Mesenchymal stem cell (in vitro differentiated cells and primary cell): ENCODE measurements around the gene CDADC1.
A peak's percentile ranks its signal among the peaks of the same experiment; 100 is the strongest.

Experiments
- DNase-seq: peaks from one replicate; pipeline ENCODE4 v3.0.0-alpha.2; 2013
- H2AFZ ChIP-seq: one replicate; pipeline ENCODE4 v1.6.1; 2013; ENCODE audit warnings: low read depth, mild to moderate bottlenecking, control low read depth, inconsistent platforms, low read length, moderate library complexity
- H2AK5ac ChIP-seq: 2 replicates; pipeline ENCODE4 v1.6.1; 2013; ENCODE audit warnings: low read length, moderate library complexity, mild to moderate bottlenecking, inconsistent platforms; ENCODE audit not compliant: severe bottlenecking
- H2BK120ac ChIP-seq: one replicate; pipeline ENCODE4 v1.6.1; 2013; ENCODE audit warnings: low read depth, mild to moderate bottlenecking, inconsistent platforms, low read length, moderate library complexity
- H2BK12ac ChIP-seq, 2 experiments: one replicate each; pipeline ENCODE4 v1.6.1; 2013; ENCODE audit warnings: inconsistent platforms in 2 of 2, low read length in 2 of 2, mild to moderate bottlenecking in 2 of 2, moderate library complexity in 2 of 2, control low read depth in 1 of 2
- H2BK15ac ChIP-seq: one replicate; pipeline ENCODE4 v1.6.1; 2013; ENCODE audit warnings: mild to moderate bottlenecking, low read depth, inconsistent platforms; ENCODE audit not compliant: poor library complexity, severe bottlenecking
- H2BK5ac ChIP-seq: 2 replicates; pipeline ENCODE4 v1.6.1; 2013; ENCODE audit warnings: low read depth, mild to moderate bottlenecking, low read length, control low read depth, inconsistent platforms; ENCODE audit not compliant: poor library complexity, severe bottlenecking
- H3K14ac ChIP-seq, 2 experiments: one replicate each; pipeline ENCODE4 v1.6.1; 2013; ENCODE audit warnings: inconsistent platforms in 2 of 2, low read length in 2 of 2, control low read depth in 1 of 2, mild to moderate bottlenecking in 1 of 2, moderate library complexity in 1 of 2
- H3K18ac ChIP-seq, 2 experiments: one replicate each; pipeline ENCODE4 v1.6.1; 2013; ENCODE audit warnings: inconsistent platforms in 2 of 2, low read length in 2 of 2, control low read depth in 1 of 2, low read depth in 1 of 2, mild to moderate bottlenecking in 1 of 2
- H3K23ac ChIP-seq, 2 experiments: one replicate each; pipeline ENCODE4 v1.6.1; 2013; ENCODE audit warnings: inconsistent platforms in 2 of 2, low read length in 2 of 2, mild to moderate bottlenecking in 2 of 2, moderate library complexity in 2 of 2, control low read depth in 1 of 2
- H3K27ac ChIP-seq: 2 replicates; pipeline ENCODE4 v1.5.1; 2013; ENCODE audit warnings: mild to moderate bottlenecking, moderate library complexity, low read length, control low read depth, inconsistent platforms; ENCODE audit not compliant: poor library complexity, severe bottlenecking
- H3K27me3 ChIP-seq, 2 experiments: 2 replicates each; pipeline versions ENCODE4 v1.6.1 to v1.7.0; 2013; ENCODE audit warnings: low read length in 2 of 2, mild to moderate bottlenecking in 2 of 2, moderate library complexity in 2 of 2, control low read depth in 1 of 2, inconsistent platforms in 1 of 2; ENCODE audit not compliant: control insufficient read depth in 1 of 2, insufficient read depth in 1 of 2
- H3K36me3 ChIP-seq, 2 experiments: 2 replicates each; pipeline versions ENCODE4 v1.6.1 to v1.7.0; 2013; ENCODE audit warnings: low read length in 2 of 2, control low read depth in 1 of 2, inconsistent platforms in 1 of 2, low read depth in 1 of 2, mild to moderate bottlenecking in 1 of 2; ENCODE audit not compliant: insufficient read depth in 2 of 2, control insufficient read depth in 1 of 2
- H3K4ac ChIP-seq, 2 experiments: one replicate each; pipeline ENCODE4 v1.6.1; 2013; ENCODE audit warnings: inconsistent platforms in 2 of 2, low read length in 2 of 2, mild to moderate bottlenecking in 2 of 2, moderate library complexity in 2 of 2, control low read depth in 1 of 2, low read depth in 1 of 2
- H3K4me1 ChIP-seq: 2 replicates; pipeline ENCODE4 v1.6.1; 2013; ENCODE audit warnings: low read depth, low read length, control low read depth; ENCODE audit not compliant: control insufficient read depth, insufficient read depth
- H3K4me2 ChIP-seq: 2 replicates; pipeline ENCODE4 v1.6.1; 2013; ENCODE audit warnings: low read length, mild to moderate bottlenecking, inconsistent platforms; ENCODE audit not compliant: poor library complexity, severe bottlenecking
- H3K4me3 ChIP-seq, 2 experiments: 2 replicates each; pipeline versions ENCODE4 v1.5.1 to v1.7.0; 2013; ENCODE audit warnings: low read length in 2 of 2, mild to moderate bottlenecking in 2 of 2, control low read depth in 1 of 2, low read depth in 1 of 2; ENCODE audit not compliant: insufficient read depth in 1 of 2
- H3K79me1 ChIP-seq: replicated peaks from 2 replicates; pipeline ENCODE4 v1.6.1; 2013; ENCODE audit warnings: mild to moderate bottlenecking, control low read depth, low read length, inconsistent platforms; ENCODE audit not compliant: poor library complexity, severe bottlenecking
- H3K9ac ChIP-seq: 2 replicates; pipeline ENCODE4 v1.7.0; 2013; ENCODE audit warnings: mild to moderate bottlenecking, low read length, moderate library complexity
- H3K9me3 ChIP-seq: 2 replicates; pipeline ENCODE4 v1.7.0; 2013; ENCODE audit warnings: mild to moderate bottlenecking, low read length; ENCODE audit not compliant: control insufficient read depth
- H4K8ac ChIP-seq: one replicate; pipeline ENCODE4 v1.6.1; 2013; ENCODE audit warnings: inconsistent platforms, mild to moderate bottlenecking, low read length, moderate library complexity
- H4K91ac ChIP-seq: one replicate; pipeline ENCODE4 v1.6.1; 2013; ENCODE audit warnings: mild to moderate bottlenecking, low read length, inconsistent platforms
- WGBS: methylation state at CpG from one replicate; pipeline ENCODE4 v1.1.7; 2013; ENCODE audit warnings: mixed read lengths; 5-methylcytosine and 5-hydroxymethylcytosine counted together

Gene CDADC1

DNA sequence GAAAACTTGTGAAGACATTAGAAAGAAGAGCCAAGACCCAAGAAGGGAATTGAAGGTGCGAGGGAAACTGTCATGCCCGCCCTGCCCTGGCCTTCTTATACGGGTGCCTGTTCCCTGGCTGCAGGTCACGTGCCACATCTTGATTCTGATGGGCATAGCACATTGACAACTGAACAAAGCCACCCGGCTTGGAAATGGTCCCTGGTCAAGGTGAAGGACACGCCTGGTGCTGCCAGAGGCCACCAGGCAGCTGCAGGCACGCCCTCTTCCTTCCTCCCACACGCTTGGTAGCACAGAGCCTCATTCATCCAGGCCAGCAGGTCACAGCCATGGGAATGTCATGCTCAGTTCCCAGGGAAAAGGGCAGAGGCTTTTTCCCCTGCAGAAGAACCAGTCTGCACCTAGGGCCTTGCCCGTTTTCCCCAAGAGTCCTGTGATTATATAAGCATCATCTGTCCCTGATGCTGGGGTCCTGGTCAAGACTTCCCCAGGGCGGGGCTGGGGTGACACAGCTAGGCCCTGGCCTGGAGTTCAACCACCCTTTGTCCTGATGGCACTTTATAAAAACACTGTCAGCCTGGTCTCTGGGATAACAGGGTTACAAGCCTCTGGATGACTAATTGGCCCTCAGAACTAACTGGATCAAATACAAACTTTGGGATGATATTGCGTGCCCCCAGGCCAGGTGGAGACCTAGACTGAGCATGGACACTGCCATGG is 56.0 kb downstream of the CDADC1 start:
- 86% methylated on average over 11 of the region's 11 CpGs for WGBS
- DNase-seq = no peak
- H3K23ac ChIP-seq = no peak overlapping the region
- H3K79me1 ChIP-seq = no peaks in the 10 kb centered on the region
- no peak overlapping the region for H3K4me3 ChIP-seq
- no peaks in the 10 kb centered on the region for H3K27me3 ChIP-seq
- no peaks in the 10 kb centered on the region for H3K9me3 ChIP-seq
- H2BK15ac ChIP-seq = no peak overlapping the region
- peak overlapping the region in 1 of 2 experiments; percentile 29 for H3K18ac ChIP-seq
- H4K91ac ChIP-seq = peak overlapping the region; percentile 21
- H4K8ac ChIP-seq = peak overlapping the region; percentile 49
- H2AFZ ChIP-seq = no peak overlapping the region
- no peak overlapping the region for H3K4me2 ChIP-seq
- peaks cover 9% of the 10 kb centered on the region for H3K4me1 ChIP-seq
- H3K27ac ChIP-seq = no peak overlapping the region
- H3K36me3 ChIP-seq = peaks cover 0 to 3% of the 10 kb centered on the region in 2 experiments
- H3K4ac ChIP-seq = peak overlapping the region in 1 of 2 experiments; percentile 26
- H2BK5ac ChIP-seq = no peak overlapping the region
- H3K14ac ChIP-seq = peak overlapping the region in 1 of 2 experiments; percentile 62
- no peak overlapping the region for H2AK5ac ChIP-seq
- H3K9ac ChIP-seq = no peak overlapping the region
- no peak overlapping the region for H2BK12ac ChIP-seq
- no peak overlapping the region for H2BK120ac ChIP-seq

DNA sequence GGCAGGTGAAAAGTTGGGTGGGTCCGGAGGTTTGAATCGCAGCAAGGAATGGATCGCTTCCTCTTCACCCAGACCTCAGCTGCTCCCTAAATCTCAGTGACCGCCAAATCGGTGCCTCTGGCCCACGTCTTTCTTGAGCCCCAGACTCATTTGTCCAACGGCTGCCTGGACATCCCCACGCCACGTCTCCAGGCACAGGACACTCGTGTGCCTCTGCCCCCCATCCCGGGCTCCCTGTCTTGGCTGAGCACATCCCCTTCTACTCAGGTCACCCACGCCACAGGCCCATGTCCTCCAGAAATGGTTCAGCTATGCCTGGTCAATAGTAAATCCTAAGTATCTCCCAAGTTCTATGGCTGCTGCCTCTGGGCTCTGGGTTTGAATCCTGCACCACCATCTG is 56.6 kb downstream of the CDADC1 start:
- Histone ChIP-seq H3K9me3 (no peaks in the 10 kb centered on the region), H4K91ac (no peak overlapping the region), H2AFZ (no peak overlapping the region), H3K18ac (no peak overlapping the region), H3K4me2 (no peak overlapping the region), H4K8ac (no peak overlapping the region), H3K14ac (no peak overlapping the region), H3K4me1 (peaks cover 11% of the 10 kb centered on the region), H2BK120ac (no peak overlapping the region), H3K4me3 (no peak overlapping the region), H3K23ac (no peak overlapping the region), H3K27me3 (no peaks in the 10 kb centered on the region), H3K36me3 (peaks cover 0 to 3% of the 10 kb centered on the region in 2 experiments), H3K79me1 (no peaks in the 10 kb centered on the region), H3K4ac (no peak overlapping the region), H2BK5ac (no peak overlapping the region), H2AK5ac (no peak overlapping the region), H3K9ac (no peak overlapping the region), H3K27ac (no peak overlapping the region), H2BK15ac (no peak overlapping the region), H2BK12ac (no peak overlapping the region)
- 96% methylated on average over 12 of the region's 12 CpGs for WGBS
- DNase-seq = no peak

- no peak overlapping the region for H2BK120ac ChIP-seq
- H3K4me3 ChIP-seq = no peak overlapping the region
- H3K23ac ChIP-seq = no peak overlapping the region
- peaks cover 0 to 3% of the 10 kb centered on the region in 2 experiments for H3K36me3 ChIP-seq
- H3K9ac ChIP-seq = no peak overlapping the region
- H2AFZ ChIP-seq = no peak overlapping the region
- no peak for DNase-seq
- H2BK15ac ChIP-seq = no peak overlapping the region
- H2BK5ac ChIP-seq = no peak overlapping the region
- H3K18ac ChIP-seq = no peak overlapping the region
- WGBS = 91% methylated on average over 25 of the region's 25 CpGs
- H3K4me2 ChIP-seq = no peak overlapping the region
- no peaks in the 10 kb centered on the region for H3K79me1 ChIP-seq
- no peaks in the 10 kb centered on the region for H3K9me3 ChIP-seq
- peaks cover 14% of the 10 kb centered on the region for H3K4me1 ChIP-seq
- H4K8ac ChIP-seq = no peak overlapping the region
- no peaks in the 10 kb centered on the region for H3K27me3 ChIP-seq
- no peak overlapping the region for H3K4ac ChIP-seq
- no peak overlapping the region for H2AK5ac ChIP-seq
- H4K91ac ChIP-seq = no peak overlapping the region
- peak overlapping the region in 1 of 2 experiments; percentile 24 for H3K14ac ChIP-seq
- no peak overlapping the region for H2BK12ac ChIP-seq
- H3K27ac ChIP-seq = no peak overlapping the region
Observed at GRCh38 chr13:49304763-49305700, 57.3 kb downstream of the CDADC1 start.

DNA sequence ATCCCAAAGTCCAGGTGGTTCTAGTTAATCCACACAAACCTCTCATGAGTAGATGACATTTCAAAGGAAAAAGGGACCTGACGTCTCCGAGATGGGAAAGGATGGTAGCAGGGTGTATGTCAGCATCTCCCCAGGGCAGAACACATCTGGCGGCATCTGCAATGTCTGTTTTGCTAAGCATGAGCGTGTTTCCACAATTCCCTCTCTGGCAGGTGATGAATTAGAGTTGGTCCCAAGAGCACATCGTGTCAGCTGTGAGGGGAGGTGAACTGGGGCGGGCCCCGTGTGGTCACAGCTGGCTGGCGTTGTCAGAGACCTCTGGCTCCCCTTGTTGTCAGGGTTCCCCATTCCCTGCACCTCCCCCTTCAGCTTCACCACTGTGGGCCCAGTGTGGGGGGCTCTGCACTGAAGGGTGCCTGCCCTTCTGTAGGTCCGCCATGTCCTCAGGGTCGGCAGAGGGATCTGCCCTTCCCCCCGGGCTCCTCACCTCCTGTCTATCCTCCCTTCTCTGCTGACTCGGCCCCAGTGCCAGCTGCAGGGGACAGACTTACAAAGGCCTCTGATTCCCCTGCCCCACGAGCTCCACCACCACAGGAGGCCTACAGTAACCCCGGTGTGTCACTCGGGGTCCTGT is 58.2 kb downstream of the CDADC1 start:
- Histone ChIP-seq H3K79me1 (no peaks in the 10 kb centered on the region), H3K23ac (no peak overlapping the region), H3K18ac (no peak overlapping the region), H2BK12ac (no peak overlapping the region), H4K8ac (no peak overlapping the region), H2BK15ac (no peak overlapping the region), H3K4me3 (no peak overlapping the region), H3K4me1 (peaks cover 16% of the 10 kb centered on the region), H3K14ac (no peak overlapping the region), H3K27ac (no peak overlapping the region), H2AFZ (no peak overlapping the region), H3K27me3 (no peaks in the 10 kb centered on the region), H3K36me3 (peaks cover 0 to 3% of the 10 kb centered on the region in 2 experiments), H2BK120ac (no peak overlapping the region), H2BK5ac (no peak overlapping the region), H3K4ac (no peak overlapping the region), H3K4me2 (no peak overlapping the region), H2AK5ac (no peak overlapping the region), H3K9ac (no peak overlapping the region), H3K9me3 (no peaks in the 10 kb centered on the region), H4K91ac (no peak overlapping the region)
- 85% methylated on average over 14 of the region's 15 CpGs for WGBS
- DNase-seq = no peak
